Measurements from ENCODE around the gene IDE.
"Not testable (repeated sequence)": the region's sequence is repeated elsewhere in the genome, so short reads cannot be mapped to it uniquely, and the experiment has no call there.

The IDE gene

GRCh38 chr10:92573798-92574547, at the start of gene IDE:
Gene IDE (minus strand): TSS chr10:92574093. CDS start chr10:92574019, 74 bp downstream.
- peak; percentile 75 for DNase-seq

- DNase-seq: no peak
Observed at GRCh38 chr10:92619368-92619767, 45.5 kb upstream of the IDE start.

GRCh38 chr10:92615515-92615914, 41.6 kb upstream of the IDE start:
- no peak for DNase-seq

GRCh38 chr10:92604841-92605240, 30.9 kb upstream of the IDE start:
- no peak for DNase-seq

- DNase-seq: no peak
Observed at GRCh38 chr10:92598321-92598720, 24.4 kb upstream of the IDE start.

- DNase-seq: no peak
Observed at GRCh38 chr10:92595505-92595904, 21.6 kb upstream of the IDE start.

- no peak for DNase-seq
Observed at GRCh38 chr10:92593619-92594588, 20.0 kb upstream of the IDE start.

GRCh38 chr10:92592761-92593618, 19.1 kb upstream of the IDE start, which contains the start of gene KIF11:
Gene KIF11 (plus strand): TSS chr10:92593130. CDS start chr10:92593376, 246 bp downstream.
- DNase-seq: peak; percentile 96

GRCh38 chr10:92591550-92592022, 17.7 kb upstream of the IDE start:
- peak; percentile 86 for DNase-seq

- no peak for DNase-seq
Observed at GRCh38 chr10:92590623-92591549, 17.0 kb upstream of the IDE start.

GRCh38 chr10:92582347-92582746, 8.5 kb upstream of the IDE start:
- not testable (repeated sequence) for DNase-seq

GRCh38 chr10:92575961-92576360, 2.1 kb upstream of the IDE start:
- no peak for DNase-seq

GRCh38 chr10:92574548-92575261, 812 bp upstream of the IDE start:
- no peak for DNase-seq

GRCh38 chr10:92573091-92573797, 649 bp downstream of the IDE start:
- DNase-seq: peak; percentile 23

GRCh38 chr10:92572362-92573090, 1.4 kb downstream of the IDE start:
- DNase-seq: no peak

- no peak for DNase-seq
Observed at GRCh38 chr10:92571649-92572048, 2.2 kb downstream of the IDE start.

GRCh38 chr10:92569663-92570062, 4.2 kb downstream of the IDE start:
- not testable (repeated sequence) for DNase-seq

GRCh38 chr10:92569071-92569470, 4.8 kb downstream of the IDE start:
- DNase-seq: no peak

GRCh38 chr10:92567952-92568600, 5.8 kb downstream of the IDE start:
- no peak for DNase-seq
